ENCODE measurements around the gene HPRT1.

The HPRT1 gene, protein sequence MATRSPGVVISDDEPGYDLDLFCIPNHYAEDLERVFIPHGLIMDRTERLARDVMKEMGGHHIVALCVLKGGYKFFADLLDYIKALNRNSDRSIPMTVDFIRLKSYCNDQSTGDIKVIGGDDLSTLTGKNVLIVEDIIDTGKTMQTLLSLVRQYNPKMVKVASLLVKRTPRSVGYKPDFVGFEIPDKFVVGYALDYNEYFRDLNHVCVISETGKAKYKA

DNA sequence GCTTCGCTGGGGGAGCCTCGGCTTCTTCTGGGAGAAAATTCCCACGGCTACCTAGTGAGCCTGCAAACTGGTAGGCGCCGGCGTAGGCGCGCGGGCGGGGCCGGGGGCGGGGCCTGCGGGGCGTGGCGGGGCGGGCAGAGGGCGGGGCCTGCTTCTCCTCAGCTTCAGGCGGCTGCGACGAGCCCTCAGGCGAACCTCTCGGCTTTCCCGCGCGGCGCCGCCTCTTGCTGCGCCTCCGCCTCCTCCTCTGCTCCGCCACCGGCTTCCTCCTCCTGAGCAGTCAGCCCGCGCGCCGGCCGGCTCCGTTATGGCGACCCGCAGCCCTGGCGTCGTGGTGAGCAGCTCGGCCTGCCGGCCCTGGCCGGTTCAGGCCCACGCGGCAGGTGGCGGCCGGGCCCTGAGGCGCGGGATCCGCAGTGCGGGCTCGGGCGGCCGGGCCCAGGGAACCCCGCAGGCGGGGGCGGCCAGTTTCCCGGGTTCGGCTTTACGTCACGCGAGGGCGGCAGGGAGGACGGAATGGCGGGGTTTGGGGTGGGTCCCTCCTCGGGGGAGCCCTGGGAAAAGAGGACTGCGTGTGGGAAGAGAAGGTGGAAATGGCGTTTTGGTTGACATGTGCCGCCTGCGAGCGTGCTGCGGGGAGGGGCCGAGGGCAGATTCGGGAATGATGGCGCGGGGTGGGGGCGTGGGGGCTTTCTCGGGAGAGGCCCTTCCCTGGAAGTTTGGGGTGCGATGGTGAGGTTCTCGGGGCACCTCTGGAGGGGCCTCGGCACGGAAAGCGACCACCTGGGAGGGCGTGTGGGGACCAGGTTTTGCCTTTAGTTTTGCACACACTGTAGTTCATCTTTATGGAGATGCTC is at the start of gene HPRT1:
Gene HPRT1, plus strand, starts transcription at position 161 of the 857 bp plus-strand sequence. Its CDS starts 147 bp downstream, at position 308.
- Mint-ChIP-seq H3K4me1 (ENCODE audit: low read depth) (peaks cover 11% of the 10 kb centered on the region), H3K9me3 (ENCODE audit: low read depth) (no peaks in the 10 kb centered on the region), H3K4me3 (peak within 1 kb of the TSS; percentile 89), H3K36me3 (no peaks in the 10 kb centered on the region), H3K27me3 (no peaks in the 10 kb centered on the region), H3K27ac (peak within 1 kb of the TSS; percentile 86)

DNA sequence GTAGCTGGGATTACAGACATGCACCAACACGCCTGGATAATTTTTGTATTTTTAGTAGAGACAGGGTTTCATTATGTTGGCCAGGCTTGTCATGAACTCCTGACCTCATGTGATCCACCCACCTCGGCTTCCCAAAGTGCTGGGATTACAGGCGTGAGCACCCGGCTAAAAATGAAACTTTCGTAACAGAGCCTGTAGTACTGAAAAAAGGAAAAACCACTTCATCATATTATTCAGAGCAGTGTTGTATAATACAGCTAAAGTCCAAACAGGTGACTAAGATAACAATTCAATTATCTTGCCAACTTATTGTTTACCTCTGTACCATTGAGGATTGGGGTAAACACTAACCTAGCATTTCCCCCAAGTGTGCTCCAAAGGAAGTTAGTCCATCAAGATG is 43.9 kb upstream of the HPRT1 start:
- Mint-ChIP-seq H3K36me3 (peaks cover 3% of the 10 kb centered on the region), H3K27ac (no peak overlapping the region), H3K4me3 (no peak overlapping the region), H3K27me3 (no peaks in the 10 kb centered on the region), H3K9me3 (ENCODE audit: low read depth) (no peaks in the 10 kb centered on the region), H3K4me1 (ENCODE audit: low read depth) (no peaks in the 10 kb centered on the region)

DNA sequence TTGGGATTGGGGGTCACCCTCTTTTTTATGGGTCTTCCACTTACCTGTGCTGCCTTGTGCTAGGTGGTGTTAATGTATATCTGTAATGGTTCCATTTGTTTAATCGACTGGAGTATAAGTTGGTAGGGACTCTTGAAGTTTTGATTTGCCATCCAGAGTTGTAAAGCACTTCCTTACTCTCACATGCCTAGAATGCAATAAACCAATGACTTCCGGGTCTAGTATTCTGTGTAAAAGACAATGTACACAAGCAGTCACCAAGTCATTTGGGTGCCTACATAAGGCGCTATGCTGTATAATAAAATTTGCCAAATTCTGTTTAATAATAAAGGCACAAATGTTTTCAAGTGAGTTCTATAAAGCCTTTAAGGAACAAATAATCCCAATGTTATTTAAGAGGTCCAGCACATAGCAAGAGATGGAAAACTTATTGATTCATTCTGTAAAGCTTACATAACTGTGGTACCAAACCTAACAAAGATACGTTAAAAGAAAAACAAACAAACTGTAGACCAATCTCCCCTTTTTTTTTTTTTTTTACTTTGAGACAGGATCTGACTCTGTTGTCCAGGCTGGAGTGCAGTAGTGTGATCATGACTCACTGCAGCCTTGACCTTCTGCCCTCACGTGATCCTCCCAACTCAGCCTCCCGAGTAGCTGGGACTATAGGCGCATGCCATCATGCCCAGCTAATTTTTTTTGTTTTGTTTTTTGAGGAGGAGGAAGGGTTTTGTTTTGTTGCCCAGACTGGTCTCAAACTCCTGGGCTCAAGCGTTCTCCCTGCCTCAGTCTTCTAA is 41.5 kb upstream of the HPRT1 start:
- no peaks in the 10 kb centered on the region for H3K4me1 Mint-ChIP-seq (ENCODE audit: low read depth)
- H3K4me3 Mint-ChIP-seq: no peak overlapping the region
- no peaks in the 10 kb centered on the region for H3K27me3 Mint-ChIP-seq
- no peaks in the 10 kb centered on the region for H3K9me3 Mint-ChIP-seq (ENCODE audit: low read depth)
- H3K27ac Mint-ChIP-seq: no peak overlapping the region
- H3K36me3 Mint-ChIP-seq: peaks cover 3% of the 10 kb centered on the region

DNA sequence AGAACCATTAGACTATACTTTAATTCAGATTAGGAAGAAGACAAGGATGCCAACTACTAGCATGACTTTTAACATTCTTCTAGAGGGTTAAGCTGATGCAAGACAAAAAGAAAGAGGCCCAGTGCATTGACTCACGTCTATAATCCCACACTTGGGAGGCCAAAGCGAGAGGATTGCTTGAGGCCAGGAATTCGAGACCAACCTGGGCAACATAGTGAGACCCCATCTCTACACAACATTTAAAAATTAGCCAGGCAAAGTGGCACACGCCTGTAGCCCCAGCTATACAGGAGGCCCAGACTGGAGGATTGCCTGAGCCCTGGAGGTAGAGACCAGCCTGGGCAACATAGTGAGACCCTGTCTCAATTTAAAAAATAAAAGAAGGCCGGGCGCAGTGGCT is 40.2 kb upstream of the HPRT1 start:
- Mint-ChIP-seq H3K4me1 (ENCODE audit: low read depth) (no peaks in the 10 kb centered on the region), H3K36me3 (peaks cover 3% of the 10 kb centered on the region), H3K4me3 (no peak overlapping the region), H3K9me3 (ENCODE audit: low read depth) (no peaks in the 10 kb centered on the region), H3K27me3 (no peaks in the 10 kb centered on the region), H3K27ac (no peak overlapping the region)

DNA sequence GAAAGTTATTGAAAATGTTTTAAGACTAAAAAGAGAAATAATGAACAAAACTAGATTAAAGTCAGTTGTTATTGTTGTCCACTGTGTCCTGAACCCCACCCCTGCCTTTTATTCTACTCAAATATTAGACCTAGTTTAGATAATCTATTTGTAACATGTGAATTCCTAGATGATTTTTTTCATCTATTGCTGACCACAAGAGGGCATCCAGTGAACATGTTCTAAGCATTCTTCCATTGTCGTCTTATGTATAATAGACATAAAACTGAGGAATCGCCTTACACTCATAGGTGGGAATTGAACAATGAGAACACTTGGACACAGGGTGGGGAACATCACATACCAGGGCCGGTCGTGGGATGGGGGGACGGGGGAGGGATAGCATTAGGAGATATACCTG is 36.4 kb upstream of the HPRT1 start:
- Mint-ChIP-seq H3K36me3 (no peaks in the 10 kb centered on the region), H3K27me3 (no peaks in the 10 kb centered on the region), H3K4me1 (ENCODE audit: low read depth) (no peaks in the 10 kb centered on the region), H3K4me3 (no peak overlapping the region), H3K27ac (no peak overlapping the region), H3K9me3 (ENCODE audit: low read depth) (no peaks in the 10 kb centered on the region)

DNA sequence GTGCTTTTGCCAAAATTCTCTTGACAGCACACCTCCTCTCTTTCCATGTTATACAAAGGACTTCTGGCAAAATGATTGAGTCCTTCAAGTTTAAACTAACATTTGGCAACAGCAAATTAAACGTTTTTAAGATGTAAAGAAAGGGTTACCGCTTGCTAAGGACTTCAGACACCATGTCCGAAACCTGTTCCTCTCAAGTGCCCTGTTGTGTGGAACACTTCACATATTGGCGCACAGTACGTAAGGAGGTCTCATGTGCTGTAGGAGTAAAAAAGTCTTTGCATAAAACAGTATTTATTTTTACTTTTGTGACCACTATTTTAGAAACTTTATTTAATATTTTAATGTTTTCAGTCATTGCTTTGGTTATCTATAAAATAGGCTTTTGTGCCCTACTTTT is 33.7 kb upstream of the HPRT1 start:
- Mint-ChIP-seq H3K27ac (no peak overlapping the region), H3K9me3 (ENCODE audit: low read depth) (no peaks in the 10 kb centered on the region), H3K4me1 (ENCODE audit: low read depth) (no peaks in the 10 kb centered on the region), H3K4me3 (no peak overlapping the region), H3K36me3 (no peaks in the 10 kb centered on the region), H3K27me3 (no peaks in the 10 kb centered on the region)

DNA sequence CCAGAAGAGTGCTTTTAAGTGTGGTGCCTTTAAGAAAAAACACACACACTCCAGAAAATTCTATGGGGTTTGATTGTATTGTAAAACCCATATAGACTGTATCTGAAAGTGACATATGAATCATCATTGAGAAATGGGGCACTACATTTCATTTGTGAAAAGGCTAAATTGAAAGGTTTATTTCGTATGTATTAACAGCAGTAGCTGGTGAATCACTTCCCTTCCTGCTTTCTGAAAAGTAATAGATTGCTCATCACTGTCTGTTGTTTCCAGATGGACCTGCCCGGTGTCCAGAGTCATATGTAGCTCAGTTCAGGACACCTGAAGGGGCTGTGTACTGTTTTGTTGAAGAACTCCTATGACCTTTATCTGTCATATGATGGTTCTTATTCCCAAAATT is 28.1 kb upstream of the HPRT1 start:
- Mint-ChIP-seq H3K4me3 (no peak overlapping the region), H3K27ac (peak overlapping the region; percentile 76), H3K36me3 (peaks cover 3% of the 10 kb centered on the region), H3K4me1 (ENCODE audit: low read depth) (peaks cover 6% of the 10 kb centered on the region), H3K27me3 (no peaks in the 10 kb centered on the region), H3K9me3 (ENCODE audit: low read depth) (no peaks in the 10 kb centered on the region)

DNA sequence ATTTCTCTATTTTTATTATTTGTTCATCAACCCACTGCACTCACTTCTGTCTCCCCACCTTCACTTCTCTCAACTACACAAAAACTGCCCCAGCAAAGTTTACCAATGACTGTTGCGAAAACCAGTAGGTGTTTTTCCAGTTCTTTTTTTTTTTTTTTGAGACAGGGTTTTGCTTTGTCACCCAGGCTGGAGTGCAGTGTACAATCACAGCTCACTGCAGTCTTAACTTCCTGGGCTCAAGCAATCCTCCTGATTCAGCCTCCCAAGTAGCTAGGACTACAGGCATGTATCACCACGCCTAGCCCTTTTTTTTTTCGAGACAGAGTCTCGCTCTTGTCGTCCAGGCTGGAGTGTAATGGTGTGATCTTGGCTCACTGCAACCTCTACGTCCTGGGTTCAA is 24.1 kb upstream of the HPRT1 start:
- H3K4me3 Mint-ChIP-seq: no peak overlapping the region
- peaks cover 6% of the 10 kb centered on the region for H3K4me1 Mint-ChIP-seq (ENCODE audit: low read depth)
- no peak overlapping the region for H3K27ac Mint-ChIP-seq
- no peaks in the 10 kb centered on the region for H3K27me3 Mint-ChIP-seq
- no peaks in the 10 kb centered on the region for H3K9me3 Mint-ChIP-seq (ENCODE audit: low read depth)
- peaks cover 3% of the 10 kb centered on the region for H3K36me3 Mint-ChIP-seq

DNA sequence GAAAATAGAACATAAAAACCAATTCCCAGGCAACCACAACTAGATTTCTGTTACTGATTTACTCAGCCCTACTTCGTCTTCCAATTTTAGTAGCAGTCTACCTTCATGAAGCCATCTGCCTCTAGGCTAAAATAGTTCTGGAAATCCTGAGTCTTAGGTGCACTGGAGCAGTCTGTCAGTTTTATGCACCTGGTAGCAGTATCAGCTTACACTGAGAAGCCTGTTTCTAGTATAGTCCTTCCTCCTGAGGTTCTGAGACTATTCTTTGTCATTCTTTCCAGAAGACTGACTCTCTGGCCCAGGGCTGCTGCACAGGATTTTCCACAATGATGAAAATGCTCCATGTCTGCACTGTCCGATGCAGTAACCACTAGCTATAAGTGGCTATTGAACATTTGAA is 16.9 kb upstream of the HPRT1 start:
- H3K4me3 Mint-ChIP-seq: no peak overlapping the region
- no peaks in the 10 kb centered on the region for H3K36me3 Mint-ChIP-seq
- H3K9me3 Mint-ChIP-seq (ENCODE audit: low read depth): no peaks in the 10 kb centered on the region
- H3K27ac Mint-ChIP-seq: no peak overlapping the region
- no peaks in the 10 kb centered on the region for H3K4me1 Mint-ChIP-seq (ENCODE audit: low read depth)
- no peaks in the 10 kb centered on the region for H3K27me3 Mint-ChIP-seq

DNA sequence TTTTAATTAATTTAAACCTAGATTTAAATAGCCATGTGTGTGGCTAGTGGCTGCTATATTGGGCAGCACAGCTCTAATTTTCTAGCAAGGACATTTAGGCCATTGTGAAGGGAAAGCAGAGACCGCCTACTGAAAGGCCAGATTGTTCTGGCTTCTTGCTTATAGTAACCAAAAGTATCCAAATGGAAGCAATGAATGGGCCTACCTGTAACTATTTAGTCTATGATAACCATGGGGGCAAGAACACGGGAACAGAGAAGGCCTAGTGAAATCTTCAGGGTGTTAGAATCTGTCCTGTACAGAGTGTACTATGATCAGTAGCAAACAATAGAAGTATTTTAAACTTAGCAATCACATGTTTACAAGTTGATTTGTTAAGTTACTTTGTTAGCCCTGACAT is 16.5 kb upstream of the HPRT1 start:
- H3K36me3 Mint-ChIP-seq: no peaks in the 10 kb centered on the region
- no peak overlapping the region for H3K4me3 Mint-ChIP-seq
- H3K4me1 Mint-ChIP-seq (ENCODE audit: low read depth): no peaks in the 10 kb centered on the region
- H3K27me3 Mint-ChIP-seq: no peaks in the 10 kb centered on the region
- no peaks in the 10 kb centered on the region for H3K9me3 Mint-ChIP-seq (ENCODE audit: low read depth)
- H3K27ac Mint-ChIP-seq: no peak overlapping the region

DNA sequence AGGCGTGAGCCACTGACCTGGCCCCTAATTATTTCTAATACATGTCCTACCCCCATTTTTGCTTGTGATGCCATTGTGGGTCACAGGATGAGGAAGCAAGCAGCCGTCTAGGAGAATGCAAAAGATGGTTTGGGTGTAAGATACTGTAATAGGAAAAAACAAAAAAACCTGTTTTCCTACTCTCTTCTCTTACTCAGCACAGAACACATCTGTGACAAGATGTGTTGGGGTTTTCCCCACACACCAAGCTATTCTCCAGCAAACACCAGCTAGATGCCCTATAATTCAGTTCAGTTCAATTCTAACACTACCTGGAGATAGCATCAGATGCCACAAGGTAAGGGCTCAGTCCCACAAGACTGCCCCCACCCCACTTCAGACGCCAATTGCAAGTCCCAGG is 15.3 kb upstream of the HPRT1 start:
- Mint-ChIP-seq H3K36me3 (no peaks in the 10 kb centered on the region), H3K4me1 (ENCODE audit: low read depth) (no peaks in the 10 kb centered on the region), H3K4me3 (no peak overlapping the region), H3K27ac (no peak overlapping the region), H3K9me3 (ENCODE audit: low read depth) (no peaks in the 10 kb centered on the region), H3K27me3 (no peaks in the 10 kb centered on the region)

DNA sequence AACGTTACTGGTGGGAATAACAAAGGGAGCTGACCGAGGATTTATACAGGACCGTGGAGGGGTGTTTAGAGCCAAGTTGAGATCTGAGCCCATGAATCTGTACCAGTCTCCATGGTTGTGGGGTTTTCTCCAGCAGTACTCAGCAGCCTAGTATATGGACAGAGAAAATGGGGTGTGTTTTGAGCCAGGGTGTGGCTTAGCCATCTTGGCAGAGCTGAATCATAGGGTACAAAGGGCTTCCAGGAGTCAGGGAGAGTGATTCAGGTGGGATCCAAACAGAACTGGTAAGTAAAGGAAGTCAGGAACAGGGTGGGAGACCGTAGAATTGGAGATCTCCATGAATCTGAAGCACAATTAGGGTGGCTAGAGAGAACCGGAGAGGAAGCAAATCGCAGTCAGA is 7.4 kb upstream of the HPRT1 start:
- no peaks in the 10 kb centered on the region for H3K27me3 Mint-ChIP-seq
- H3K27ac Mint-ChIP-seq: no peak overlapping the region
- H3K4me1 Mint-ChIP-seq (ENCODE audit: low read depth): no peaks in the 10 kb centered on the region
- no peaks in the 10 kb centered on the region for H3K9me3 Mint-ChIP-seq (ENCODE audit: low read depth)
- H3K4me3 Mint-ChIP-seq: no peak overlapping the region
- H3K36me3 Mint-ChIP-seq: no peaks in the 10 kb centered on the region

DNA sequence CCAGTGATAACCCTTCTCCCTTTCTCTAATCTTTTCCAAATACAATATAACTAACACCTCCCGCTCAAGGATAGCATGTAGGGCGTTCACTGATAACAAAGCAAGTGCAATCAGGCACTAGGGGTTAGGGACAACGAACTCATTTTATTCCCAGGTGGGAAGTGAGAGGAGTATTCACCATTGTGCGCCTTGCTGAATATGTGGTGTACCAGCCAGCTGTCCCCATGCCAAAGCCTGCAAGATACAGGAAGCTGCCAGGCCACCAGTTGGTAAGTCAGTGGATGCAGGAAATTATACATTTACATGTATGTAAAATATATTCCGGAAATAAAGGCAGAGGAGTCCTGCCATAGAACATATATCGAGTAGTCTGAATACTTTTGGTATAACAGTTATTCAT is 6.3 kb upstream of the HPRT1 start:
- H3K4me3 Mint-ChIP-seq: no peak overlapping the region
- H3K9me3 Mint-ChIP-seq (ENCODE audit: low read depth): no peaks in the 10 kb centered on the region
- H3K27ac Mint-ChIP-seq: no peak overlapping the region
- no peaks in the 10 kb centered on the region for H3K27me3 Mint-ChIP-seq
- no peaks in the 10 kb centered on the region for H3K4me1 Mint-ChIP-seq (ENCODE audit: low read depth)
- H3K36me3 Mint-ChIP-seq: no peaks in the 10 kb centered on the region

DNA sequence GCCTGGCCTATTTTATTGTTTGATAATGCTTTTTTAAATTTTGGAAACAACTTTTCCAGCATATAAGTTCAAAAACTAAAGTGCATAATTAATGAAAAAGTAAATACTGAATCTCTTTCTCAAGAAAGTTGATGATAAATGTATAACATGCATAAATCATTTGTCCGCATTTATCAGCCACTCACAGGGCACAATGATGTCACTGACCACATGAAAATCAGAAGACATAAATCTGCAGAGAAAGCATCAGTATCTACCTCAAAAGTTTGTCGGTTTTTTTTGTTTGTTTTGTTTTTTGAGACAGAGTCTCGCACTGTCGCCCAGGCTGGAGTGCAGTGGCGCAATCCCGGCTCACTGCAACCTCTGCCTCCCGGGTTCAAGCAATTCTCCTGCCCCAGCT is 5.5 kb upstream of the HPRT1 start:
- no peak overlapping the region for H3K27ac Mint-ChIP-seq
- H3K4me3 Mint-ChIP-seq: no peak overlapping the region
- no peaks in the 10 kb centered on the region for H3K9me3 Mint-ChIP-seq (ENCODE audit: low read depth)
- no peaks in the 10 kb centered on the region for H3K4me1 Mint-ChIP-seq (ENCODE audit: low read depth)
- H3K36me3 Mint-ChIP-seq: no peaks in the 10 kb centered on the region
- H3K27me3 Mint-ChIP-seq: no peaks in the 10 kb centered on the region

DNA sequence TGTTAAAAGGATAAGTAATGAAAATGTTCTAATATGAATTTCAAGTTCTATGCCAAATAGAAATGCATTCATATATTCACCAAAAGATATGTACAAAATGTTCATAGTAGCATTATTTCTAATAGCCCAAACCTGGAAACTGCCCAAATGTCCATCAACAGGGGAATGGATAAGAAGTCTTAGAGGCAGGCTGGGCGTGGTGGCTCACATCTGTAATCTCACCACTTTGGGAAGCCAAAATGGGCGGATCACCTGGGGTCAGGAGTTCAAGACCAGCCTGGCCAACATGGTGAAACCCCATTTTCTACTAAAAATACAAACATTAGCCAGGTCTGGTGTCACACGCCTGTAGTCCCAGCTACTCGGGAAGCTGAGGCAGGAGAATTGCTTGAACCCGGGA is 2.3 kb upstream of the HPRT1 start:
- Mint-ChIP-seq H3K27me3 (no peaks in the 10 kb centered on the region), H3K27ac (no peak overlapping the region), H3K9me3 (ENCODE audit: low read depth) (no peaks in the 10 kb centered on the region), H3K4me1 (ENCODE audit: low read depth) (peaks cover 9% of the 10 kb centered on the region), H3K4me3 (no peak overlapping the region), H3K36me3 (no peaks in the 10 kb centered on the region)

All from activated naive CD8-positive, alpha-beta T cell (primary cell).